HG03097 (cell line): ENCODE results near the gene SPDYE18.
"Not testable (repeated sequence)": the region's sequence is repeated elsewhere in the genome, so short reads cannot be mapped to it uniquely, and the experiment has no call there.

Experiments used
- ATAC-seq: cut with Tn5 transposase; IDR thresholded peaks from one replicate; pipeline ENCODE4 v1.9.1; 2021; ENCODE audit not compliant: unreplicated experiment, low FRiP score

SPDYE18 gene, protein sequence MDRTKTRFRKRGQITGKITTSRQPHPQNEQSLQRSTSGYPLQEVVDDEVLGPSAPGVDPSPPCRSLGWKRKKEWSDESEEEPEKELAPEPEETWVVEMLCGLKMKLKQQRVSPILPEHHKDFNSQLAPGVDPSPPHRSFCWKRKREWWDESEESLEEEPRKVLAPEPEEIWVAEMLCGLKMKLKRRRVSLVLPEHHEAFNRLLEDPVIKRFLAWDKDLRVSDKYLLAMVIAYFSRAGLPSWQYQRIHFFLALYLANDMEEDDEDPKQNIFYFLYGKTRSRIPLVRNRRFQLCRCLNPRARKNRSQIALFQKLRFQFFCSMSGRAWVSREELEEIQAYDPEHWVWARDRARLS

DNA sequence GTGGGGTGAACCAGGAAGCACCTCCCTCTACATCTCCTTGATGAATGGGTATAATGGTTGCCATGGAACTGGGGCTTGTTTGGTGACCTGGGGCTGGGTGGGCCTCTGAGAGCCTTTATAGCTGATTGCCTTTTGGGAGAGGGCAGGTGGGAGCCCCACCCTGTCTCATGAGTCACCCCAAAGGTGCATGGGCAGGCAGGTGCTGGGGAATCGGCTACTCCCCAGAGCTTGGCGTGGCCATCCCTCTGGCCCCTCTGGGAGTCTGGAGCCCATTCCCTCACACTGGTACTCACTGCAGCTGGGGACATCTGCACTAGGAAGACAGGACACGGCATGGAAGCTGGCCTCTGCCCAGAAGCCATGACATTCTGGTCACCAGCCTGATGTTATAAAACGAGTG is at the start of gene SPDYE18:
SPDYE18 (minus strand) TSS at position 2 of the 400 bp plus-strand sequence. CDS start 2,046 bp downstream, outside the sequence.
- ATAC-seq, result not testable (repeated sequence)

DNA sequence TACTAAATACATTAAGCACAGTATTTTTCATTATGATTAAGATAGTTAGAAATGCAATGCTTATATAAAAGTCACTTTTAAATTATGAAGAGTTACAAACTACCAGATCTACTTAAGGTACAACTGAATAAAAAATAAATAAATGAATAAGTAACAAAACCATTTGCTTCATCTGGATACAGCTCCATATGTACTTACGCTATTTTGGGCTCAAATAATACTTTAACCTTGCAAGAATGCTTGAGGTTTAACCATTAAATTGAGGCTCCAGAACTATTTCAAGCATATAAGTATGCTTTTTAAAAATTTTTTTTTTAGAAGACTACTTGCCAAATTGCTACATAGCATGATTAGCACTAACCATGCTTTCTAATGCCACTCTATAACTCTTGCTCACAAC is 46.0 kb upstream of the SPDYE18 start:
- ATAC-seq, result not testable (repeated sequence)

DNA sequence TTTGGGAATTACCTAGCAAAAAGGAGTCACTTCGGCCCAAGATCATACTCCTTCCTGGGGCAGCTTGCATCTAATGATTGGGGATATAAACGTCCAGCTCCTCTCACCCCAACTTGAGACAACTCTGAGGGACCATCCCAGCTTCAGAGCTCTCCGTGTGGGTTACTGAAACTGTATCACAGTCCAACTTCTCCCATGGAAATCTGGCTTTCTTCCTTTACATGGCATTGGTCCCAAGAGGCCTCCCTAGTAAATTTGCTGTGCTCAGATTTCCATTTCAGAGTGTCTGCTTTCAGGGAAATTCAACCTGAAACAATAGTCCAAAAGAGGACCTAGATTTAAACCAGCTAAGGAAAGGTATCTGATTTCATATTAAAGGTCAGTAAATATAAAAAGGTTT is 45.3 kb upstream of the SPDYE18 start:
- not testable (repeated sequence) for ATAC-seq

DNA sequence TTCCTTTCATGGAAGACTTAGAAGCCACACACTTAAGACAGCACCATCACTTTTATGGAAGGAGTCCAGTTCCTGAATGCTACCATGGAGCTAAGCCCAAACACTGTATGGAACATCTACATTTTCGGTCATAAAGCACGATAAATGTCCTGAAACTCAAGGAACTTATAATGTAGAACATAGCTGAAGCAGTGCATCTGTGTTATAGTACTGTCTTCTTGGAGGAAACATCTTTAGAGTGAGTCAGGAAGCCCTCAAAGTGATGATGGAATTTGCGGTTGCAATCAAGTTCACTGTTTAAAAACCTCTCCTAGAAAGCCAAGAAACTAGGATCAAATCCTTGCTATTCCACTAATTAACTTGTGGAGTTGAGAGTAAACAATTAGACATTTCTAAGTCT is 43.5 kb upstream of the SPDYE18 start:
- ATAC-seq, result not testable (repeated sequence)

DNA sequence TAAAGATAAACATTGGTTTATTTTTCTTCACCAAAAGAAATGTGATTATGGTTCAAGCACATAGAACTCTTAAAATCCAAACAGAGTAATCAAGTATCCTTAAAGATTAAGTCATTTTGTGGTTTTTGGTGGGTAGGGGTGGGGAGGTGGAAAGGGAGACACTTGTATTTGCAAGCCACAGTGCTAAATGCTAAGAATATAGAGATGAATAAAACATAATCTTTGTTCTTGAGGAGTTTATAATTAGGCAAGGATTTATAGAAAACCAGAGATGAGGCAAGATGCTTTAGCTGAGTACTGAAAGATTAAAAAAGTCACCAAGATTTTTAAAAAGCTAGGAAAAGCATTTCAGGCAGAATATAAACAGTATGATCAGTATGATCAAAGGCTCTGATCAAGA is 40.3 kb upstream of the SPDYE18 start:
- ATAC-seq, result not testable (repeated sequence)

DNA sequence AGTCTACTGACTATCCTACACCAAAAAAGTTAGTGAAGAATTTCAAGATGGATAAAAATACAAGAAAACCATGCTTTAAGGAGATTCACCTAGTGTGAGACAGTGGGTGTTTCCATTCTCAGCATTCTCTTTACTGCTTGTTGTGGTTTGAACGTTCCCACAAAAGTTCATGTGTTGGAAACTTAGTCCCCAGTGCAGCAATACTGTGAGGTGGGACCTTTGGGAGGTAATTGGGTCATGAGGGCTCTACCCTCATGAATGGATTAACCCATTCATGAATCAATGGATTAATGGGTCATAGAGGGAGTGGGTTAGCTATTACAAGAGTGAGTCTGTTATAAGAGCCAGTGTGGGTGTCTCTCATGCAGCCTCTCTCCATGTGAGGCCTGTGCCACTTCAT is 38.8 kb upstream of the SPDYE18 start:
- ATAC-seq, result not testable (repeated sequence)

DNA sequence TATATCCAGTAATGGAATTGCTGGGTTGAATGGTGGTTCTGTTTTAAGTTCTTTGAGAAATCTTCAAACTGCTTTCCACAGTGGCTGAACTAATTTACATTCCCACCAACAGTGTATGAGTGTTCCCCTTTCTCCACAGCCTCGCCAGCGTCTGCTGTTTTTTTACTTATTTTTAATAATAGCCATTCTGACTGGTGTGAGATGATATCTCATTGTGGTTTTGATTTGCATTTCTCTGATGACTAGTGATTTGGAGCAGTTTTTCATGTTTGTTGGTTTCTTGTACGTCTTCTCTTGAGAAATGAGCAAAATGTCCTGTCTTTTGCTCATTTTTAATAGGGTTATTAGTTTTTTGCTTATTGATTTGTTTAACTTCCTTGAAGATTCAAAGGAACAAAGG is 38.1 kb upstream of the SPDYE18 start:
- ATAC-seq, result not testable (repeated sequence)

DNA sequence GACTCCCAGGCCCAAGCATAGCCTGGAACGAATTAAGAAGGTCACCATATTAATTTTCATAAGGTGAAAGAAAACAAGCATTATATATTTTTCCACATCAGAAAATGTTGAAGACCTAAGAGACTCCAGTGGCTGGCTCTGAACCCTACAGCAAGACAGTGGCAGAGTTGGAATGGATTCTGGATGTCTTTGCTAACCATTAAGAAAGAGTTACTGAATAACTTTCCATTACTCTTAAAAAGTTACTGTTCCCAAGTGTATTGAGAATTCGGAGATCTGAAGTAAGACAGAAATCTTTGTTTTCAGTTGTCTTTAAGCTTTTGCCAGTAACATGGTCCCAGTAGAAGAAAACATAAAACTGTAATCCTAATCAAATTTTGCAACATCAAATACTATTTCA is 29.9 kb upstream of the SPDYE18 start:
- ATAC-seq, result not testable (repeated sequence)

DNA sequence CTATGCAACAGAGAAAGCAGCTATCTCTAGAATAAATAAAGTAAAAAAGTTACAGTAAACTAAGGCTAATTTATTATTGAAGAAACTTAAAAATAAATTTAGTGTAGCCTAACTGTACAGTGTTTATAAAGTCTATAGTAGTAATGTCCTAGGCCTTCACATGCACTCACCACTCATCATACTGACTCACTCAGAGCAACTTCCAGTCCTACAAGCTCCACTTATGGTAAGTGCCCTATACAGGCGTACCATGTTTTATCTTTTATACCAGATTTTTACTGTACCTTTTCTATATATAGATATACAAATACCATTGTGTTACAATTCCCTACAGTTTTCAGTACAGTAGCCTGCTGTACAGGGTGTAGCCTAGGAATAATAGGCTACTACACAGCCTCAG is 19.8 kb upstream of the SPDYE18 start:
- ATAC-seq, result not testable (repeated sequence)

DNA sequence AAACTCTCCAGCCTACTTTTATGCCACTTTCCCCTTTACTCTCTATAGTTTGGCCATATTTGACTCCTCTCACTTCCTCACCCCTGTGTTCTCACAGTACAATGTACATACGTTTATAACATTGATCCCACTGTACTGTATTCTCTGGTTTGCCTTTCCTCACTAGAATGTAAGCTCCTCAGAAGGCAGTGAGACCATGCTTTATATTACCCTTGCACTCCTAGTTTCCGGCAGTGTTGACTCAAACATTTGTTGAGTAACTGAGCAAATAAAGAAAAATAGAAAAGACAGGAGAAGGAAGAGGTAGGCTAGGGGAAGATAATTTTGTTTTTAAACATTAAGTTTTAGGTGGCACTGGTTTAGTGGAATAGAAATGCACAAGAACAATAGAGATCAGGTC is 17.9 kb upstream of the SPDYE18 start:
- not testable (repeated sequence) for ATAC-seq

DNA sequence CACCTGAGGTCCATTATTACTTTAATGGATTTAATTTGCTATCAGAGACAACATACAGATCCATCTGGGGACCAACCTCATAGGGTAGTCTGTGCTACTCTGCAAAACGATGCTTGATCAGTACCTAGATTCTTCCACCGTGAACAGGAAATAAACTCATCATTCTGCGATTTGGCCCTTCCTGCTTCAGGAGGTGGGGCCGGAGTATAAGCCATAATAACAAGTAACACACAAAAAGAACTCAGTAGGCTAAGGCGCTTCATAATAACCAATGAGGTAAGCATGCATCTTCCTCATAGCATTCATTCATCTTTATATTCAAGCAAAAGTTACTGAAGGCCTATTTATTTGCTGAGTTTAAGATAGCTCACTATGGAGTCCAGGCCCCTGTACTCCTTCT is 17.3 kb upstream of the SPDYE18 start:
- ATAC-seq, result not testable (repeated sequence)

DNA sequence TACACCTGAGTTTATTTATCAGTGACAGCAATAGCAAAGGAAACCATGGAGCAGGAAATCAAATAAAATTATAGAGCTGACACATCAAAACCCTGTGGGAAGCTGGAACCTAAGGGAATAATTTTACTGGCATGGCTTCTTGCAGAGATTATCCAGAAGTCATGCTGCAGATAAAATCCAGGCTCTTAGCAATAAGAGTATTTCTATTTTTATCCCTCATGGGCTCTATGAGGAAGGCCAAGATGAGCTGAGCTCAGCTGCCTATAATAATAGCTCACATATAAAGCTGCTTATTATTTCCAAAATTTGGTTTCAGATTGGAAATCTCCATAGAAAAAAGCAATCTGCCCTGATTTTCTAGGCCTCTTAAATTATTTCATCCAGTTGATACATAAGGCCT is 16.8 kb upstream of the SPDYE18 start:
- ATAC-seq, result not testable (repeated sequence)

DNA sequence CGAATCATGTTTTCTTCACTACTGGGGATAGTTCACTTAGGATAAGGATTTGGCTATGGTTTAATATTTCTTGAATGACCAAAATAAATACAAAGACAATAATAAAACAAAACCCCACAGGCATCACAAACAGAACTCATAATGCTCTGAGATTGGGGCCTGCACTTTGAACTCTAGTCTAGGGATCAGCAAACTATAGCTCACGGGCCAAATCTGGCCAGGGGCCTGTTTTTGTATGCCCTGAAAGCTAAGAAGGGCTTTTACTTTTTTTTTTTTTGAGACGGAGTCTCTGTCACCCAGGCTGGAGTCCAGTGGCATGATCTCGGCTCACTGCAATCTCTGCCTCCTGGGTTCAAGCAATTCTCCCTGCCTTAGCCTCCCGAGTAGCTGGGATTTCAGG is 14.7 kb upstream of the SPDYE18 start:
- not testable (repeated sequence) for ATAC-seq

DNA sequence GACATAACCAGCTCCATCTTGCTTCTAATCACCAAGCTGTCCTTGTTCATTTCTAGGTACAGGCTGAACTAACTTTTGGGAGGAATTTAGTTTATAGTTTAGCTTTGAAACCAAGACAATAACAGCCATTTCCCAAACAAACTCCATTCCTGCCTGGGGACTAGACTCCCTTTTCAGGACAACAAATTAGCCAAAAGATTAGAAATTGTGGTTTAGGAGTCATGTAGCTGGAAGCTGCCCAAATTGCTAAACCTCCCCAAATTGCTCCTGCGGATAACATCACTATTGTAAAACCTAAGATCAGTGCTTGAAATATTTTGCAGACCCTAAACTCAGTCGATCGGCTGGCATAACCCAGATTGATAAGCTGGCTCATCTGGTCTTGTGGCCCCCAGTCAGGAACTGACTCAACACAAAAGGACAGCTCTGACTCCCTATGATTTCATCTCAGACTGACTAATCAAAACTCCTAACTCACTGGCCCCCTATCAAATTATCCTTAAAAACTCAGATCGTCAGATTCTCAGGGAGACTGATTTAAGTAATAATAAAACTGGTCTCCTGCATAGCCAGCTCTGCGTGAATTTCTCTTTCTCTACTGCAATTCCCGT is 12.5 kb upstream of the SPDYE18 start:
- not testable (repeated sequence) for ATAC-seq

DNA sequence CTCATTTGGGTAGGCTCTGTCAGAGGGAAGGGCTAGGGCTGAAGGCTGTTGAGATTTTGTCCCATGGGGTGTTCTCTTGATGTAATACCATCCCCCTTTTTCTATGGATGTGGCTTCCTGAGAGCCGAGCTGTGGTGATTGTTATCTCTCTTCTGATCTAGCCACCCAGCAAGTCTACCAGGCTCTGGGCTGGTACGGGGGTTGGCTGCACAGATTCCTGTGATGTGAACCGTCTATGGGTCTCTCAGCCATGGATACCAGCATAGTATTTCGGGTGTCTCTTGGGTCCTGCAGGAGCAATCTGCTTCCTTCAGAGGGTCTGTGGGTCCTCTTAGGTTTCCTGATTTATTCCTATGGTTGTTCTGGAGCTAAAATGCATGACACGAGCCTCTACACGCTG is 8.8 kb upstream of the SPDYE18 start:
- not testable (repeated sequence) for ATAC-seq

DNA sequence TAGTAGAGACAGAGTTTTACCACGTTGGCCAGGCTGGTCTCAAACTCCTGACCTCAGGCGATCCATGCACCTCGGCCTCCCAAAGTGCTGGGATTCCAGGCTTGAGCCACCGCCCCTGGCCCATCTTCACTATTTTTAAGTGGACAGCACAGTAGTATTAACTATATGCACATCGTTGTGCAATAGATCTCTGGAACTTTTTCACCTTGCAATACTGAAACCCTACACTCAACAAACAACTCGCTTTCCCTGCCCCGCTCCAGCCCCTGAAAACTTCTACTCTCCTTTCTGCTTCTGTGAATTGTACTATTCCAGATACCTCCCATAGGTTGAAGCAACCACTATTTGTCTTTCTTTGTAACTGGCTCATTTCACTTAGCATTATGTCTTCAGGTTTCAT is 3.5 kb upstream of the SPDYE18 start:
- ATAC-seq, result not testable (repeated sequence)

DNA sequence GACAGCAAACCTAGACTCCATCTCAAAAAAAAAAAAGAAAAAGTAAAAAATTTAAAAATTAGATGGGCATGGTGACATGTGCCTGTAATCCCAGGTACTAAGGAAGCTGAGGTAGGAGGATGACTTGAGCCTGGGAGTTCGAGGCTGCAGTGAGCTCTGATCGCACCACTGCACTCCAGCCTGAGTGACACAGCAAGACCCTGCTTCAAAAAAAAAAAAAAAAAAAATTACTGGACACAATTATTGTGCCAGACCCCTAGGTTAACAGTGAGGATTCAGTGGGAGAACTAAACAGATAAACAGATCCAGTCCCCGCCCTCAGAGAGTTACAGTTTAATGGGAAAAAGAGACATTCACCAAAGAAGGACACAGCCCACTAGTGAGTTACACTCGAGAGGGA is 1.4 kb upstream of the SPDYE18 start:
- not testable (repeated sequence) for ATAC-seq

DNA sequence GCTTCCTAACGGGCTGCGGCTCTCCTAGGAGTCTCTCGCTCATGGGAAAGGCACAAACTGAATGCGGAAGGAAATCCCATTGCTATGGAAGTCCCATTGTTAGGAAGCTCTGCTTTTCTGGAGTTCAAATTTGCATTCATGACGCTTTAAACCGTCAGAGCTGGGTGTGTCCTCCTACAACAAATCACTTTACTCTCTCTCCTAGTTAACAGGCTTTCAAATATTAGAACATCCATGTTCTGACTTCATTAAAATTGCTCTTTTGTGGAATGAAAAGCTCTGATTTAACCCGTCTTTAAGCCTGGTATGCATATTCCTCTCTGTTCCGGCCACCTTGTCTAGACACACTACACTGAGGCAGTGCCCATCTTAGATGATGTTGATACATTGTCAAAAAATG is 30.1 kb downstream of the SPDYE18 start, which contains the start of gene SPDYE17:
SPDYE17 (minus strand) TSS at position 101 of the 400 bp plus-strand sequence. CDS start 1,791 bp downstream, outside the sequence.
- not testable (repeated sequence) for ATAC-seq

DNA sequence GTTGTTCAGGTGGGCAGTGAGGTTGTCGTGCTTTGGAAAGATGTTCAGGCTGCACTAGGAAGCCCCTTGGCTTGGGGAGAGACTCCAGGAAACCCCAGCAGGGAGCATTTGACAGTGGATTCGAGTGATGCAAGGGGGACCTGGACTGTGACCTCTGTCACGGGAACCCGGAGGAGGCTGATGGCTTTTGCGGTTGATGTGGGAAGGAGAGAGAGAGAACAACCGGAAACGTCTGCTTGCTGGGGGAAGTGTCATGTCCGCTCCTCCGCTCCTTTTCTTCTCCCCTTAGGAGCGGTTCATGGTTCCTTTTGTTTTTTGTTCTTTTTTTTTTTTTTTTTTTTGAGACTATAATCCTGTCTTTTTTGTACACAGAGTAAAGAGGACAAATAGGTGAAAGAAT is 36.0 kb downstream of the SPDYE18 start:
- ATAC-seq, result not testable (repeated sequence)

DNA sequence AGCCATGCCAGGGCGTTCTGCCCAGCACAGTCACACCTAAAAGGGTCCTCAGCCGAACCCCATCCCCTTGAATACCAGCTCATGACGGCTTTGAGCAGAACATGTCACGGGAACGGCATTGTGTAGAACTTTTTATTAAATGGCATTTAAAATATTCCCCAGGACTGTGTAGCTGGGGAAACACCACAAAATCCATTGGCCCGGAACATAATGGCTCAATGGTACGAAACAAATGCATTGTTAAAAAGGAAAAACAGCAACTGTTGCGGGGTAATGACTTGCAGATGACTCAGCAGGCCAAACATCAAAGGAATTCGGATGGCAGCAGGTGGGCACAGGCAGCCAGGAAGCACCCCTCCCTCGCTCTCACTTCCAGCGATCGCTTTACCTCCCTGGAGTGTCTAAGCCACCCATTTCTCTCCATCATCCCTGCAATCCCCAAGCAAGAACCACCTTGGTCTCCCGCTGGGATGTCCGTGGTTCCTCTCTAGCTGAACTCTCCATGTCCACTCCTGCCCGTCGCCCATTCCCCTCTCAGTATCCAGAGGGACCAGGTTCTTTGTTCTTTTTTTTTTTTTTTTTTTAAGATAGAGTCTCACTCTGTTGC is 52.2 kb downstream of the SPDYE18 start:
- not testable (repeated sequence) for ATAC-seq

DNA sequence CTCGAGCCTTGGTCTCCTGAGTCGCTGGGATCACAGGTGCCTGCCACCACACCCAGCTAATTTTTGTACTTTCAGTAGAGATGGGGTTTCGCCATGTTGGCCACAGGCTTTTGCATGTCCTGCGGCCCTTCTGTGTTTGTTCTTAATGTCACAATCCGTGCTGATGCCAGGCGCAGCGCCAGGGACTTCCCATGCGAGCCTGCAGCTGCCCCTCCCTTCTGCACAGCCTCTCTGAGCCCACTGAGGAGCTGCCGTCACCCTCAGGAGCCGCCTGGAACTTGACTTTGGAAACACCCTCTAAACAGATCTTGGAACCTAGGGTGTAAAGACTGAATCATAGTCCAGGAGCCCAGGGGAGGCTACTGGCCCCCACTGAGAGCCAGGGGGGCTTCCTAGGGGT is 54.4 kb downstream of the SPDYE18 start:
- not testable (repeated sequence) for ATAC-seq
